Karpas-422 (cell line): Measurements from ENCODE around the gene SMPD3. TPM values are rescaled to one million over a fixed set of nuclear protein-coding genes. Genes with fewer than 3 reads are reported as not detected.
"Not testable (repeated sequence)": the region's sequence is repeated elsewhere in the genome, so short reads cannot be mapped to it uniquely, and the experiment has no call there.

Source experiments
- DNase-seq: peaks from one replicate; pipeline ENCODE4 v3.0.0-alpha.2; 2015
- H2AFZ ChIP-seq: fragments of 200-600 bp; sonication (generic); 2 replicates; pipeline ENCODE4 v1.6.1; 2014; ENCODE audit warnings: antibody characterized with exemption, low read length, mixed read lengths
- H3K27ac ChIP-seq: fragments of 200-600 bp; sonication (generic); 2 replicates; pipeline ENCODE4 v1.5.1; 2014; ENCODE audit warnings: mild to moderate bottlenecking, low read length, moderate library complexity
- H3K27me3 ChIP-seq: fragments of 200-600 bp; sonication (generic); 2 replicates; pipeline ENCODE4 v1.6.1; 2014; ENCODE audit warnings: low read length, mixed read lengths
- H3K36me3 ChIP-seq: fragments of 200-600 bp; sonication (generic); 2 replicates; pipeline ENCODE4 v1.6.1; 2014; ENCODE audit warnings: low read length, mixed read lengths; ENCODE audit not compliant: insufficient read depth
- H3K4me1 ChIP-seq: fragments of 200-600 bp; sonication (generic); 2 replicates; pipeline ENCODE4 v1.6.1; 2014; ENCODE audit warnings: mild to moderate bottlenecking, low read length, mixed read lengths
- H3K4me2 ChIP-seq: fragments of 200-600 bp; sonication (generic); 2 replicates; pipeline ENCODE4 v1.6.1; 2014; ENCODE audit warnings: low read length, low read depth, mild to moderate bottlenecking; ENCODE audit not compliant: poor library complexity, severe bottlenecking
- H3K4me3 ChIP-seq: fragments of 200-600 bp; sonication (generic); 2 replicates; pipeline ENCODE4 v1.5.1; 2014; ENCODE audit warnings: mild to moderate bottlenecking, antibody characterized with exemption, low read length, mixed read lengths
- H3K79me2 ChIP-seq: fragments of 200-600 bp; sonication (generic); 2 replicates; pipeline ENCODE4 v1.6.1; 2014; ENCODE audit warnings: mild to moderate bottlenecking, low read length, mixed read lengths
- H3K9ac ChIP-seq: fragments of 200-600 bp; sonication (generic); 2 replicates; pipeline ENCODE4 v1.6.0; 2014; ENCODE audit warnings: low read length
- H3K9me2 ChIP-seq: fragments of 200-600 bp; sonication (generic), shearing (Covaris generic); replicated peaks from 2 replicates; pipeline ENCODE4 v1.6.0; 2014; ENCODE audit warnings: mild to moderate bottlenecking, low read length, moderate library complexity; ENCODE audit not compliant: insufficient read depth
- H3K9me3 ChIP-seq: fragments of 300-700, 200-600 bp; sonication (generic); 2 replicates; pipeline ENCODE4 v1.6.1; 2014; ENCODE audit warnings: low read length, mixed read lengths
- H4K20me1 ChIP-seq: fragments of 200-600 bp; sonication (generic); 2 replicates; pipeline ENCODE4 v1.6.1; 2014; ENCODE audit warnings: mild to moderate bottlenecking, antibody characterized with exemption, low read length, low read depth; ENCODE audit not compliant: insufficient read depth
- total RNA-seq: library from RNA; depleted of rRNA; stranded (reverse); fragments of >200 nt; shearing (Covaris generic); gene quantifications from 2 replicates; pipeline ENCODE4 v1.2.3, GENCODE V29; 2014; ENCODE audit warnings: low replicate concordance; rRNA removed

Gene SMPD3
- 5.0 and 12.6 TPM in 2 replicates for total RNA-seq

DNA sequence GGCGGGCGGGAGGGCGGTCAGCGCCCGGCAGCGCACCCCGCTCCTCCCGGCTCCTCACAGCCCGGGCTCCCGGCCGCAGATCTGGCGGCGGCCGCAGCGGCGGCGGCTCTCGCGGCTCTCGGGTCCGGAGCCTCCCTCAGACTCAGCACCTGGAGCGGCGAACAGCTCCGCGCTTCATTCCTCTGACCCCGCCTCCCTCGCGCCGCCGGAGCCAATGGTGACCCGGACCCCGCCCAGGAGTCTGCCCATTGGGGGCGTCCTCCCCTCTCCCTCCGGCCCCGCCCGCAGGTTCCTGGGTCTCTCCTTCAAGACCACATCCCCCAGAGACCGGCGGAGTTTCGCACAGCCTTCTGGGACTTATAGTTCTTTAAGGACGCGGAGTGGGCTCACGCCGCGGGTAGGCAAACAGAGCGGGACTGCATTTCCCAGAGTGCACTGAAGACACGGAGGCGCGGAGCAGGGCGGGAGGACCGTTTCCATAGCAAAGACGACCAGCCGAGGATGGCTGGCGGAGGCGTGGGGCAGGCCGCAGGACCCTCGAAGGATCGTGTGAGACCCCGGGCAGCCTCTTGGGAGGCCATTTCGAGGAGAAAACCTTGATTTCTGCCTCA lies at the start of gene SMPD3:
Gene SMPD3, minus strand, starts transcription at position 149 of the 611 bp plus-strand sequence. CDS start 76,327 bp downstream, outside the sequence.
- peak within 1 kb of the TSS; percentile 61 for H3K4me3 ChIP-seq
- H3K9ac ChIP-seq = peak within 1 kb of the TSS; percentile 52
- no peak within 1 kb of the TSS for H2AFZ ChIP-seq

GRCh38 chr16:68496689-68497088 lies 48.4 kb upstream of the SMPD3 start:
- Histone ChIP-seq H3K27ac (no peak overlapping the region), H3K36me3 (no peaks in the 10 kb centered on the region; the same call in 1 of the 2 replicates), H3K27me3 (0 out of 2 replicates have a peak, but pooled peaks cover under 1% of the 10 kb centered on the region), H3K4me2 (no peak overlapping the region), H3K9me3 (peaks cover 5% of the 10 kb centered on the region; the same call in 1 of the 2 replicates), H2AFZ (no peak overlapping the region), H3K9ac (no peak overlapping the region), H3K79me2 (no peaks in the 10 kb centered on the region), H3K4me3 (no peak overlapping the region), H3K4me1 (peaks cover 25% of the 10 kb centered on the region), H3K9me2 (no peaks in the 10 kb centered on the region), H4K20me1 (no peaks in the 10 kb centered on the region)
- DNase-seq = no peak

More for the DNA sequence above, at the start of gene SMPD3:
- H3K27ac ChIP-seq = no peak within 1 kb of the TSS
- peak within 1 kb of the TSS; percentile 61 for H3K4me2 ChIP-seq
- H3K4me1 ChIP-seq = peaks cover 36% of the 10 kb centered on the region
- H3K79me2 ChIP-seq = no peaks in the 10 kb centered on the region
- H3K9me2 ChIP-seq = no peaks in the 10 kb centered on the region
- H4K20me1 ChIP-seq = 0 out of 2 replicates have a peak, but pooled peaks cover 5% of the 10 kb centered on the region
- no peaks in the 10 kb centered on the region for H3K9me3 ChIP-seq
- H3K36me3 ChIP-seq = no peaks in the 10 kb centered on the region
- DNase-seq = peak; percentile 99
- H3K27me3 ChIP-seq = no peaks in the 10 kb centered on the region

- not testable (repeated sequence) for H2AFZ ChIP-seq, H3K9me2 ChIP-seq, H3K9ac ChIP-seq, H4K20me1 ChIP-seq, H3K4me3 ChIP-seq, H3K79me2 ChIP-seq, H3K27me3 ChIP-seq, H3K4me2 ChIP-seq, DNase-seq, H3K36me3 ChIP-seq, H3K27ac ChIP-seq, H3K9me3 ChIP-seq
- peaks cover 46% of the 10 kb centered on the region for H3K4me1 ChIP-seq
These were observed 46.0 kb upstream of the SMPD3 start for GRCh38 chr16:68494261-68494660.

- Histone ChIP-seq H3K4me3 (peak overlapping the region; percentile 50; the same call in 1 of the 2 replicates), H3K27me3 (no peaks in the 10 kb centered on the region), H3K9me3 (peaks cover 5% of the 10 kb centered on the region; the same call in 1 of the 2 replicates), H3K4me2 (peak overlapping the region; percentile 67), H3K9ac (peak overlapping the region; percentile 48; the same call in 1 of the 2 replicates), H3K79me2 (no peaks in the 10 kb centered on the region), H3K9me2 (no peaks in the 10 kb centered on the region), H3K4me1 (peaks cover 48% of the 10 kb centered on the region), H2AFZ (no peak overlapping the region), H3K36me3 (no peaks in the 10 kb centered on the region; the same call in 1 of the 2 replicates), H4K20me1 (no peaks in the 10 kb centered on the region), H3K27ac (peak overlapping the region; percentile 53; the same call in 1 of the 2 replicates)
- peak; percentile 52 for DNase-seq
These were observed 45.2 kb upstream of the SMPD3 start for GRCh38 chr16:68493412-68494070.

DNA sequence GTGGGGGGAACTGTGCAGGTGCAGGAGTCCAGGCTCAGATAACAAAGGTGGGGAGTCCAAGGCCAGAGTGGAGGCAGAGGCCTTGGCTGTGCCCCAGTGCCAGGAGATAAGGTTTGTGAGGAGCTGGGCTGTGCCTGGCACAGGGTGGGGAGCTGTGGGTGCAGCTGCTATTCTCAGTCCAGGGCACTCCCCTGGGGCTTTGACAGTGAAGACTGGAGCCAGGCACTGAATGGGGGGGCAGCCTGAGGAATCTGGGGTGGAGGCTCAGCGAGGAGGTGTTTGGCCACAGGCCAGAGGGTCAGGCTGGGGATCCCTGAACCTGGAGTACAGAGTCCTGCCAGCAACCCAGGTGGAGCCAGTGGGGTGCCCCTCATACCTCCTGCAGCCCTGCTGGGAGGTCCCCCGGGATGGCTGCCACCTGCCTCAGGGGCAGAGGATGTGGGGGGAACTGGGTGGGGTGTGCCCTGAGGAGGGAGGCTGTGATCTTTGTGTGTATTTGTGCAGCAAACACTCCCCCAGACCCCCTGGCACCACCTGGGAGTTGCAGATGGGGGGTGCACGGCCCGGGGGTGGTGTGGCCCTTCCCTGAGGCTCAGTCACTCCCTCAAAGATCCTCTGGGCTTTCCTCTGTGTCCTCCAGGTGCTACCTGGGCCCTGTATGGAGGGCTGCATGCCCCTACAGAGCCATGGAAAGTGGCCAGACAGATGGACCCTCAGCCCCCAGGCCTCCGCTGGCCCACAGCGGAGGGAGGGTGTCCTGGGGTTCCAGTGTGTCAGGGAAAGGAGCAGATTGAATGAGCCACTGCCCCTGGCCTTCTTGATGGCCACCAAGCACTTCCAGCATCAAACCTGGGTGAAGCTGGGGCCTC lies 44.5 kb upstream of the SMPD3 start:
- peak overlapping the region; percentile 53; the same call in 1 of the 2 replicates for H3K27ac ChIP-seq
- H3K36me3 ChIP-seq = no peaks in the 10 kb centered on the region; the same call in 1 of the 2 replicates
- peak overlapping the region; percentile 50; the same call in 1 of the 2 replicates for H2AFZ ChIP-seq
- no peaks in the 10 kb centered on the region for H3K79me2 ChIP-seq
- H4K20me1 ChIP-seq = no peaks in the 10 kb centered on the region
- peak overlapping the region; percentile 50; the same call in 1 of the 2 replicates for H3K4me3 ChIP-seq
- H3K9ac ChIP-seq = peak overlapping the region; percentile 48
- peak overlapping the region; percentile 67 for H3K4me2 ChIP-seq
- H3K9me2 ChIP-seq = no peaks in the 10 kb centered on the region
- peak; percentile 59 for DNase-seq
- peaks cover 5% of the 10 kb centered on the region; the same call in 1 of the 2 replicates for H3K9me3 ChIP-seq
- H3K4me1 ChIP-seq = peaks cover 50% of the 10 kb centered on the region
- H3K27me3 ChIP-seq = no peaks in the 10 kb centered on the region

GRCh38 chr16:68492151-68492542 lies 43.8 kb upstream of the SMPD3 start:
- peak overlapping the region; percentile 50; the same call in 1 of the 2 replicates for H3K4me3 ChIP-seq
- H3K4me2 ChIP-seq = peak overlapping the region; percentile 67
- no peak for DNase-seq
- no peak overlapping the region for H3K27ac ChIP-seq
- no peaks in the 10 kb centered on the region for H3K79me2 ChIP-seq
- H3K4me1 ChIP-seq = peaks cover 56% of the 10 kb centered on the region
- H3K27me3 ChIP-seq = no peaks in the 10 kb centered on the region
- no peak overlapping the region for H2AFZ ChIP-seq
- peak overlapping the region; percentile 48; the same call in 1 of the 2 replicates for H3K9ac ChIP-seq
- H4K20me1 ChIP-seq = no peaks in the 10 kb centered on the region
- peaks cover 5% of the 10 kb centered on the region; the same call in 1 of the 2 replicates for H3K9me3 ChIP-seq
- no peaks in the 10 kb centered on the region; the same call in 1 of the 2 replicates for H3K36me3 ChIP-seq
- H3K9me2 ChIP-seq = no peaks in the 10 kb centered on the region

DNA sequence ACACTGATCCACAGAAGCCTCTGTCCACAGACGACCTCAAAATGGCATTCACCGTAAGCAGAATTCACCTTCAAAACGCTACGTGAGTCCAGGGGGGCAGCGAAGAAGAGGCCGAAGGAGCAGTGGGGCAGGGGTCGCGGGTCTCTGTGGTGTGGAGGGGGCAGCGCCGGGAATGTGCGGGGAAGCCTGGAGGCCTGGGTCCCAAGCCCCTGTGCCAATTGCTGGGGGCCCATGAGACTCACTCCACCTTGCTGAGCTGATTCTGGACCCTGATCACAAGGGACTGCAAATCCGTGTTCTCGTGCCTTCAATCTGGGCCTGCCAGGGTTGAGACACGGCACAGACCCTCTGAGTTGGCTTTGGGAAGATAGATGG lies 43.3 kb upstream of the SMPD3 start:
- Histone ChIP-seq H3K4me2 (peak overlapping the region; percentile 41), H3K9me3 (peaks cover 5% of the 10 kb centered on the region; the same call in 1 of the 2 replicates), H3K79me2 (no peaks in the 10 kb centered on the region), H4K20me1 (no peaks in the 10 kb centered on the region), H3K27ac (no peak overlapping the region), H3K9ac (no peak overlapping the region), H3K36me3 (no peaks in the 10 kb centered on the region; the same call in 1 of the 2 replicates), H3K27me3 (no peaks in the 10 kb centered on the region), H2AFZ (no peak overlapping the region), H3K4me1 (peaks cover 62% of the 10 kb centered on the region), H3K9me2 (no peaks in the 10 kb centered on the region), H3K4me3 (no peak overlapping the region)
- no peak for DNase-seq
